IMR-90 (cell line): ENCODE measurements around the gene C5orf63.

Source experiments
- BHLHE40 ChIP-seq: fragments of 150-350 bp; IDR thresholded peaks from 2 replicates; pipeline ENCODE4 v1.6.1; 2016; ENCODE audit warnings: mild to moderate bottlenecking, low read depth, low read length
- CHD1 ChIP-seq: IDR thresholded peaks from 2 replicates; pipeline ENCODE4 v1.6.1; 2012; ENCODE audit warnings: low read depth, low read length, improper control_type of control experiment
- ELK1 ChIP-seq: fragments of 150-350 bp; IDR thresholded peaks from 2 replicates; pipeline ENCODE4 v1.6.1; 2016; ENCODE audit warnings: low read depth, mild to moderate bottlenecking, low read length, moderate library complexity, borderline replicate concordance
- FOS ChIP-seq: fragments of 150-350 bp; IDR thresholded peaks from 2 replicates; pipeline ENCODE4 v1.6.1; 2016; ENCODE audit warnings: low read depth, low read length
- MAFK ChIP-seq: IDR thresholded peaks from 2 replicates; pipeline ENCODE4 v1.6.1; 2012; ENCODE audit warnings: low read depth, low read length, improper control_type of control experiment
- MAZ ChIP-seq: IDR thresholded peaks from 2 replicates; pipeline ENCODE4 v1.6.1; 2012; ENCODE audit warnings: low read depth, mild to moderate bottlenecking, low read length, improper control_type of control experiment, moderate library complexity, borderline replicate concordance
- MXI1 ChIP-seq: IDR thresholded peaks from 2 replicates; pipeline ENCODE4 v1.6.1; 2012; ENCODE audit warnings: low read depth, mild to moderate bottlenecking, low read length, moderate library complexity, borderline replicate concordance
- POLR2A ChIP-seq: IDR thresholded peaks from 2 replicates; pipeline ENCODE4 v1.6.1; 2012; ENCODE audit warnings: mild to moderate bottlenecking, low read depth, low read length
- RAD21 ChIP-seq: IDR thresholded peaks from 2 replicates; pipeline ENCODE4 v1.6.1; 2012; ENCODE audit warnings: low read length, improper control_type of control experiment
- RFX5 ChIP-seq: IDR thresholded peaks from 2 replicates; pipeline ENCODE4 v1.8.0; 2012; ENCODE audit warnings: low read depth, mild to moderate bottlenecking, low read length, moderate library complexity
- SMC3 ChIP-seq: fragments of 150-350 bp; IDR thresholded peaks from 2 replicates; pipeline ENCODE4 v1.6.1; 2016; ENCODE audit warnings: low read depth, mild to moderate bottlenecking, antibody characterized with exemption, low read length, moderate library complexity
- TF ChIP-seq, protein P1 (sequence below): fragments of 150-350 bp; IDR thresholded peaks from 2 replicates; pipeline ENCODE4 v1.6.1; 2017; ENCODE audit warnings: mild to moderate bottlenecking, antibody characterized with exemption, low read length, low read depth
- TF ChIP-seq, protein P2 (sequence below): conservative IDR thresholded peaks from 2 replicates; pipeline ENCODE4 v1.5.1; 2012; ENCODE audit warnings: mild to moderate bottlenecking, low read depth, low read length, improper control_type of control experiment

- TF ChIP-seq, protein P1, sequence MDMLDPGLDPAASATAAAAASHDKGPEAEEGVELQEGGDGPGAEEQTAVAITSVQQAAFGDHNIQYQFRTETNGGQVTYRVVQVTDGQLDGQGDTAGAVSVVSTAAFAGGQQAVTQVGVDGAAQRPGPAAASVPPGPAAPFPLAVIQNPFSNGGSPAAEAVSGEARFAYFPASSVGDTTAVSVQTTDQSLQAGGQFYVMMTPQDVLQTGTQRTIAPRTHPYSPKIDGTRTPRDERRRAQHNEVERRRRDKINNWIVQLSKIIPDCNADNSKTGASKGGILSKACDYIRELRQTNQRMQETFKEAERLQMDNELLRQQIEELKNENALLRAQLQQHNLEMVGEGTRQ: no peak
- TF ChIP-seq, protein P2, sequence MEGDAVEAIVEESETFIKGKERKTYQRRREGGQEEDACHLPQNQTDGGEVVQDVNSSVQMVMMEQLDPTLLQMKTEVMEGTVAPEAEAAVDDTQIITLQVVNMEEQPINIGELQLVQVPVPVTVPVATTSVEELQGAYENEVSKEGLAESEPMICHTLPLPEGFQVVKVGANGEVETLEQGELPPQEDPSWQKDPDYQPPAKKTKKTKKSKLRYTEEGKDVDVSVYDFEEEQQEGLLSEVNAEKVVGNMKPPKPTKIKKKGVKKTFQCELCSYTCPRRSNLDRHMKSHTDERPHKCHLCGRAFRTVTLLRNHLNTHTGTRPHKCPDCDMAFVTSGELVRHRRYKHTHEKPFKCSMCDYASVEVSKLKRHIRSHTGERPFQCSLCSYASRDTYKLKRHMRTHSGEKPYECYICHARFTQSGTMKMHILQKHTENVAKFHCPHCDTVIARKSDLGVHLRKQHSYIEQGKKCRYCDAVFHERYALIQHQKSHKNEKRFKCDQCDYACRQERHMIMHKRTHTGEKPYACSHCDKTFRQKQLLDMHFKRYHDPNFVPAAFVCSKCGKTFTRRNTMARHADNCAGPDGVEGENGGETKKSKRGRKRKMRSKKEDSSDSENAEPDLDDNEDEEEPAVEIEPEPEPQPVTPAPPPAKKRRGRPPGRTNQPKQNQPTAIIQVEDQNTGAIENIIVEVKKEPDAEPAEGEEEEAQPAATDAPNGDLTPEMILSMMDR: no peak
- no peak for TF ChIP-seq POLR2A
- TF ChIP-seq BHLHE40: no peak
- TF ChIP-seq RAD21: no peak
- no peak for TF ChIP-seq CHD1
- TF ChIP-seq RFX5: no peak
- no peak for TF ChIP-seq SMC3
- TF ChIP-seq ELK1: no peak
- no peak for TF ChIP-seq MXI1
- no peak for TF ChIP-seq MAFK
- no peak for TF ChIP-seq FOS
- TF ChIP-seq MAZ: no peak
Observed at GRCh38 chr5:127040796-127041520, 32.3 kb downstream of the C5orf63 start.
